Endometrium (tissue), 2 donors: ENCODE data around the gene GADD45A.

Experiments
- FAIRE-seq: peaks from 2 replicates; lab custom pipeline; 2012; peaks lifted over from hg19 to GRCh38; lab: Jason Lieb, UNC
- donor health status: control.
- donor health status: control.

Gene GADD45A

GRCh38 chr1:67689267-67690017 is 4.4 kb downstream of the GADD45A start:
- FAIRE-seq: no peak

- no peak for FAIRE-seq
Observed at GRCh38 chr1:67690018-67690363, 5.0 kb downstream of the GADD45A start.

GRCh38 chr1:67690411-67690810 is 5.4 kb downstream of the GADD45A start:
- no peak for FAIRE-seq

GRCh38 chr1:67691712-67692111 is 6.7 kb downstream of the GADD45A start:
- no peak for FAIRE-seq

GRCh38 chr1:67695963-67696362 is 11.0 kb downstream of the GADD45A start:
- no peak for FAIRE-seq

GRCh38 chr1:67696708-67697107 is 11.7 kb downstream of the GADD45A start:
- no peak for FAIRE-seq

GRCh38 chr1:67700220-67700619 is 15.2 kb downstream of the GADD45A start:
- FAIRE-seq: no peak

- FAIRE-seq: no peak
Observed at GRCh38 chr1:67700692-67701410, 15.8 kb downstream of the GADD45A start.

- FAIRE-seq: no peak
Observed at GRCh38 chr1:67701876-67702275, 16.9 kb downstream of the GADD45A start.

- FAIRE-seq: no peak
Observed at GRCh38 chr1:67704351-67704750, 19.4 kb downstream of the GADD45A start.

- no peak for FAIRE-seq
Observed at GRCh38 chr1:67705735-67706453, 20.9 kb downstream of the GADD45A start.

GRCh38 chr1:67708606-67709005 is 23.6 kb downstream of the GADD45A start:
- FAIRE-seq: no peak

- FAIRE-seq: no peak
Observed at GRCh38 chr1:67710417-67710816, 25.4 kb downstream of the GADD45A start.

- FAIRE-seq: no peak
Observed at GRCh38 chr1:67711158-67711854, 26.3 kb downstream of the GADD45A start.

GRCh38 chr1:67711855-67712212 is 26.8 kb downstream of the GADD45A start:
- FAIRE-seq: no peak

GRCh38 chr1:67713057-67713846 is 28.3 kb downstream of the GADD45A start:
- FAIRE-seq: no peak

GRCh38 chr1:67715819-67716218 is 30.8 kb downstream of the GADD45A start:
- no peak for FAIRE-seq

GRCh38 chr1:67716800-67717199 is 31.8 kb downstream of the GADD45A start:
- FAIRE-seq: no peak

- FAIRE-seq: no peak
Observed at GRCh38 chr1:67717876-67718275, 32.9 kb downstream of the GADD45A start.

- FAIRE-seq: no peak
Observed at GRCh38 chr1:67719329-67720196, 34.6 kb downstream of the GADD45A start.

- no peak for FAIRE-seq
Observed at GRCh38 chr1:67721112-67721511, 36.1 kb downstream of the GADD45A start.
